NOMO-1 (cell line): ENCODE measurements around the gene SULT1B1.
A peak's percentile ranks its signal among the peaks of the same experiment; 100 is the strongest.
"Not testable (repeated sequence)": the region's sequence is repeated elsewhere in the genome, so short reads cannot be mapped to it uniquely, and the experiment has no call there.

Source experiments
- DNase-seq, 2 experiments: peaks; one replicate each; lab custom pipeline; 2025; ENCODE audit not compliant: unreplicated experiment in 2 of 2; lab: John Stamatoyannopoulos, UW

SULT1B1 gene

GRCh38 chr4:69760455-69760854 is at the start of gene SULT1B1:
Gene SULT1B1 (minus strand): TSS chr4:69760620. CDS start chr4:69755217, 5,403 bp downstream.
- DNase-seq, result peak; percentile 56 to 67

- DNase-seq, result no peak
Measured at GRCh38 chr4:69800599-69800998, 40.2 kb upstream of the SULT1B1 start.

- DNase-seq, result no peak
Measured at GRCh38 chr4:69799337-69799736, 38.9 kb upstream of the SULT1B1 start.

GRCh38 chr4:69793732-69794131 is 33.3 kb upstream of the SULT1B1 start:
- no peak for DNase-seq

GRCh38 chr4:69787879-69788278 is 27.5 kb upstream of the SULT1B1 start:
- no peak for DNase-seq

GRCh38 chr4:69786547-69786946 is 26.1 kb upstream of the SULT1B1 start:
- DNase-seq, result no peak

GRCh38 chr4:69785211-69785831 is 24.9 kb upstream of the SULT1B1 start:
- DNase-seq, result no peak

GRCh38 chr4:69782651-69783310 is 22.4 kb upstream of the SULT1B1 start:
- DNase-seq, result no peak

- no peak for DNase-seq
Measured at GRCh38 chr4:69781458-69782418, 21.3 kb upstream of the SULT1B1 start.

- DNase-seq, result no peak
Measured at GRCh38 chr4:69780141-69780540, 19.7 kb upstream of the SULT1B1 start.

GRCh38 chr4:69776696-69777095 is 16.3 kb upstream of the SULT1B1 start:
- no peak for DNase-seq

- no peak for DNase-seq
Measured at GRCh38 chr4:69775321-69775867, 15.0 kb upstream of the SULT1B1 start.

GRCh38 chr4:69773484-69773883 is 13.1 kb upstream of the SULT1B1 start:
- DNase-seq, result no peak

- DNase-seq, result not testable (repeated sequence)
Measured at GRCh38 chr4:69768554-69768953, 8.1 kb upstream of the SULT1B1 start.

GRCh38 chr4:69765751-69766150 is 5.3 kb upstream of the SULT1B1 start:
- no peak for DNase-seq

- no peak for DNase-seq
Measured at GRCh38 chr4:69764311-69764710, 3.9 kb upstream of the SULT1B1 start.

GRCh38 chr4:69763233-69763632 is 2.8 kb upstream of the SULT1B1 start:
- DNase-seq, result no peak

GRCh38 chr4:69759189-69759604 is 1.2 kb downstream of the SULT1B1 start:
- DNase-seq, result no peak

GRCh38 chr4:69757464-69757863 is 3.0 kb downstream of the SULT1B1 start:
- DNase-seq, result no peak

GRCh38 chr4:69754926-69755580 is 5.4 kb downstream of the SULT1B1 start:
- no peak for DNase-seq

GRCh38 chr4:69753686-69754085 is 6.7 kb downstream of the SULT1B1 start:
- DNase-seq, result no peak
